Epithelial cell of esophagus (primary cell): Measurements from ENCODE around the gene CFI.

Experiments used
- DNase-seq: peaks from one replicate; pipeline ENCODE4 v3.0.0; 2010; ENCODE audit warnings: low read depth
- H3K4me3 ChIP-seq: 2 replicates; pipeline ENCODE4 v1.5.1; 2011; ENCODE audit warnings: mild to moderate bottlenecking, low read length, control low read depth
- TF ChIP-seq, protein P1 (sequence below): IDR thresholded peaks from 2 replicates; pipeline ENCODE4 v1.5.1; 2011; ENCODE audit warnings: low read depth, mild to moderate bottlenecking, low read length, control low read depth, inconsistent platforms; ENCODE audit not compliant: insufficient read depth; ENCODE audit errors: missing control alignments

The CFI gene

DNA sequence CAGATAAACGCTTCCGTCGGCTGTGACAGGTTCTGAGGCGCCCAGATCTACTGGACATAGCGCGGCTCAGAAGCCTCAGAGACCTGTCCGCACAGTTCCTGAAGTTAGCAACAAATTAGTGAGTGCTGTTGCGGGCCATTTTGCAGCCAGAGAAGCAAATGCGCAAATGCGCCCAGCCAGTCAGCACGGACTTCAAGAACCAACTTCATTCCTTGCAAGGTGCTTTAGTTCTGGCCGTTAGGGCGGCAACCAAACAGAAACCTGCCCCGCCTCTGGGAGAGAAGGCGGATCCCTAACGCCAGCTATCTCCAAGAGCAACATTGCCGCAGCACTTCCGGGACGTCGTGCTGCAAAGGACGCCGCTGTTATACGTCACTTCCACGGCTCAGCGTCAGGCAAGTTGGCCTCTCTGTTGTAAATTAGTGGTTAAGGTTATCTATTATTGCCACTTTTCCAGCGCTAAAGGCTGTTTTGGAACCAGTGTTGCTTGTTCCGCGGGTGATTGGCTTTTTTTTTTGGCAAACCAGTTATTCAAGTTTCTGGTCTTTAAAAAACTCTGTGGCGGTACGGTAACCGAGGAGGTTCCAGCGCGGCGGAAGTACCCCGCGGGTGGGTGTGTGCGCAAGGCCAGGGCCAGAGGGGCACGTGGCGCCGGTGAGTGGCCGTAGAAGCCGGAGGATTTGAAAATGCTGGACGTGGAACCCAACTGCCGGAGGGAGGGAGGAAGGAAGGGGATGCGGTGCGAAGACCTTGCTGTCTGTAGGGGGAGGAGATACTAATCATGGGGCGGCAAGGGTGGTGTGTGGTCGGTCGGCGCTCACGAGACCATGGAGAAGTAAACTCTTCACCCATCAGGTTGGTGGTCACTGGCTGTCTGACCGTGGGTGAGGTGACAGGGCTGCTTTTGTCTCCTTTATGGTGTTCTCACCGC, 13.6 kb upstream of the CFI start, which contains the start of gene GAR1:
Gene GAR1, plus strand, starts transcription at position 612 of the 931 bp plus-strand sequence. CDS start 403 bp downstream, outside the sequence.
- TF ChIP-seq, protein P1, sequence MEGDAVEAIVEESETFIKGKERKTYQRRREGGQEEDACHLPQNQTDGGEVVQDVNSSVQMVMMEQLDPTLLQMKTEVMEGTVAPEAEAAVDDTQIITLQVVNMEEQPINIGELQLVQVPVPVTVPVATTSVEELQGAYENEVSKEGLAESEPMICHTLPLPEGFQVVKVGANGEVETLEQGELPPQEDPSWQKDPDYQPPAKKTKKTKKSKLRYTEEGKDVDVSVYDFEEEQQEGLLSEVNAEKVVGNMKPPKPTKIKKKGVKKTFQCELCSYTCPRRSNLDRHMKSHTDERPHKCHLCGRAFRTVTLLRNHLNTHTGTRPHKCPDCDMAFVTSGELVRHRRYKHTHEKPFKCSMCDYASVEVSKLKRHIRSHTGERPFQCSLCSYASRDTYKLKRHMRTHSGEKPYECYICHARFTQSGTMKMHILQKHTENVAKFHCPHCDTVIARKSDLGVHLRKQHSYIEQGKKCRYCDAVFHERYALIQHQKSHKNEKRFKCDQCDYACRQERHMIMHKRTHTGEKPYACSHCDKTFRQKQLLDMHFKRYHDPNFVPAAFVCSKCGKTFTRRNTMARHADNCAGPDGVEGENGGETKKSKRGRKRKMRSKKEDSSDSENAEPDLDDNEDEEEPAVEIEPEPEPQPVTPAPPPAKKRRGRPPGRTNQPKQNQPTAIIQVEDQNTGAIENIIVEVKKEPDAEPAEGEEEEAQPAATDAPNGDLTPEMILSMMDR = no peak
- peak; percentile 98 for DNase-seq
- H3K4me3 ChIP-seq = peak within 1 kb of the TSS; percentile 97

GRCh38 chr4:109811707-109812106, 9.9 kb upstream of the CFI start:
- TF ChIP-seq, protein P1 = no peak
- no peak for DNase-seq
- no peak overlapping the region for H3K4me3 ChIP-seq

- no peak for DNase-seq
- TF ChIP-seq, protein P1 = no peak
These were observed 9.0 kb upstream of the CFI start for GRCh38 chr4:109810552-109811387.

GRCh38 chr4:109809655-109810054, 7.9 kb upstream of the CFI start:
- H3K4me3 ChIP-seq = no peak overlapping the region
- TF ChIP-seq, protein P1 = no peak
- DNase-seq = no peak

More at GRCh38 chr4:109810552-109811387, 9.0 kb upstream of the CFI start:
- H3K4me3 ChIP-seq = no peak overlapping the region

GRCh38 chr4:109803924-109804571, 2.2 kb upstream of the CFI start:
- H3K4me3 ChIP-seq = no peak overlapping the region
- TF ChIP-seq, protein P1 = peak; percentile 60
- peak; percentile 62 for DNase-seq

DNA sequence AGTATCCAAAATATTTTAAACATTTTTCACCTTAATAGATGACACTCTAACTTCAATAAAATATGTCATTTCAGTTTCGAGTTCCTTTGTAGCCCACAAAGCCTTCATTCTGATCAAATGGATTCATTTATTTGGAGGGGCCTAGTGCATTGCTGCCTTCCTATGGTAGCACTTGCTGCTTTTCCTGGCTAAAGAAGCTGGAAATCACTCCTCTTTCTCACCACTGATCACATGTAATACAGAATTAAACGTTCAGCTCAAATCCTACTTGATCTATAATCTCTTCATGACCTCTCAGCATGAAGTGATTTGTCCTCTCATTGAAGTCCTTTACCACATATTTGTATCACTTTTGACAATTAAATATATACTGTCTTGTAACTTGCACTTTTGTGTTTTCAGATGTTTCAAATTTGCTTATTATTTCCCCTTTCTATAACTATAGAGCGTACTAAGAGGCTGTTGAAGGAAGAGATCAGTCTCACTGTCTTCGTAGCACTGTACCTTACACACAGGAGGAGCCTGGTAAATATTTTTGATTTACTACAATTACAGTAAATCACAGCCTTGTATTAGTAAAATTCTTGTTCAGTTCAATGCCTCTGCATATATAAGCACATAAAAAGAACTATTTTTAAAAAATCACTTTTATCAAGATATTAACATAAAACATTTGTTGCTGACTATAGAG, 555 bp downstream of the CFI start:
- H3K4me3 ChIP-seq = no peak overlapping the region
- DNase-seq = no peak
- TF ChIP-seq, protein P1 = no peak
